ENCODE data around the gene FBXL7. TPM values are rescaled to one million over a fixed set of nuclear protein-coding genes. Genes with fewer than 3 reads are reported as not detected.

FBXL7 gene
- total RNA-seq, 1 donor from 2014 or later, result 12.3 TPM

GRCh38 chr5:15687401-15687800 is 187.4 kb downstream of the FBXL7 start:
- TF ChIP-seq EZH2 (IDR thresholded peaks at IDR 0.05), result no peak
- TF ChIP-seq, protein P1, sequence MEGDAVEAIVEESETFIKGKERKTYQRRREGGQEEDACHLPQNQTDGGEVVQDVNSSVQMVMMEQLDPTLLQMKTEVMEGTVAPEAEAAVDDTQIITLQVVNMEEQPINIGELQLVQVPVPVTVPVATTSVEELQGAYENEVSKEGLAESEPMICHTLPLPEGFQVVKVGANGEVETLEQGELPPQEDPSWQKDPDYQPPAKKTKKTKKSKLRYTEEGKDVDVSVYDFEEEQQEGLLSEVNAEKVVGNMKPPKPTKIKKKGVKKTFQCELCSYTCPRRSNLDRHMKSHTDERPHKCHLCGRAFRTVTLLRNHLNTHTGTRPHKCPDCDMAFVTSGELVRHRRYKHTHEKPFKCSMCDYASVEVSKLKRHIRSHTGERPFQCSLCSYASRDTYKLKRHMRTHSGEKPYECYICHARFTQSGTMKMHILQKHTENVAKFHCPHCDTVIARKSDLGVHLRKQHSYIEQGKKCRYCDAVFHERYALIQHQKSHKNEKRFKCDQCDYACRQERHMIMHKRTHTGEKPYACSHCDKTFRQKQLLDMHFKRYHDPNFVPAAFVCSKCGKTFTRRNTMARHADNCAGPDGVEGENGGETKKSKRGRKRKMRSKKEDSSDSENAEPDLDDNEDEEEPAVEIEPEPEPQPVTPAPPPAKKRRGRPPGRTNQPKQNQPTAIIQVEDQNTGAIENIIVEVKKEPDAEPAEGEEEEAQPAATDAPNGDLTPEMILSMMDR (IDR thresholded peaks at IDR 0.05), result no peak
- TF ChIP-seq EZH2phosphoT487 (IDR thresholded peaks at IDR 0.05), result no peak
- peaks cover 10% of the 10 kb centered on the region for H3K4me1 Mint-ChIP-seq
- no peak overlapping the region for H3K4me3 ChIP-seq
- H2AFZ ChIP-seq (replicated peaks), result no peak overlapping the region
- no peaks in the 10 kb centered on the region for H3K36me3 ChIP-seq
- H4K20me1 ChIP-seq (ENCODE audit: low read depth), result no peaks in the 10 kb centered on the region
- H3K27ac ChIP-seq, result no peak overlapping the region
- no peak overlapping the region for H3K9ac ChIP-seq
- no peaks in the 10 kb centered on the region for H3K27me3 Mint-ChIP-seq (ENCODE audit: insufficient read depth, low read depth)
- no peaks in the 10 kb centered on the region for H3K36me3 Mint-ChIP-seq
- H3K4me3 Mint-ChIP-seq, result no peak overlapping the region
- DNase-seq (ENCODE audit: low spot score), result no peak
- no peaks in the 10 kb centered on the region for H3F3A ChIP-seq (ENCODE audit: low read depth)
- no peak overlapping the region for H3K4me2 ChIP-seq
- H3K9me3 Mint-ChIP-seq, result peaks cover 7% of the 10 kb centered on the region
- H3K79me2 ChIP-seq (ENCODE audit: low read depth), result peaks cover 24% of the 10 kb centered on the region
- no peaks in the 10 kb centered on the region for H3K9me3 ChIP-seq (ENCODE audit: low read depth)
- H3K27ac Mint-ChIP-seq, result no peak overlapping the region
- peaks cover 9% of the 10 kb centered on the region for H3K4me1 ChIP-seq
- no peaks in the 10 kb centered on the region for H3K27me3 ChIP-seq

DNA sequence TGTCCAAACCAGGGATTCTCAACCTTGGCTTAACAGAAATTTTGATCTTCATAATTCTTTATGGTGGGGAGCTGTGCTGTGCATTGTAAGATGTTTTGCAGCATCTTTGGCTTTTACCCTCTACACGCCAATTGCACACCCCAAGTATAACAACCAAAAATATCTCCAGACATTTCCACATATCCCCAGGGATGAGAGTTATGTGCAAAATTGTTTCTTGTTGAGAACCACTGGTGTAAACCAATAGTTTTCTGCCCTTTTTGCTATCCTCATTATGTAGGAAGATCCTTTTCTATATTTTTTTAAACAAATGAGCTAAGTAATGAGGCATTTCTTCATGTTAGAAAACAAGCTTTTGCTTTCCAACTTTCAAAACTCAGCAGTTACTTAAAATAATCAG is 189.9 kb downstream of the FBXL7 start:
- Mint-ChIP-seq H3K4me3 (no peak overlapping the region), H3K4me1 (peaks cover 24% of the 10 kb centered on the region), H3K27ac (no peak overlapping the region), H3K27me3 (ENCODE audit: insufficient read depth, low read depth) (no peaks in the 10 kb centered on the region), H3K9me3 (peaks cover 7% of the 10 kb centered on the region), H3K36me3 (no peaks in the 10 kb centered on the region)
- Histone ChIP-seq H3K9me3 (ENCODE audit: low read depth) (no peaks in the 10 kb centered on the region), H3K79me2 (ENCODE audit: low read depth) (peaks cover 18% of the 10 kb centered on the region), H2AFZ (replicated peaks) (no peak overlapping the region), H3K9ac (no peak overlapping the region), H4K20me1 (ENCODE audit: low read depth) (peaks cover 5% of the 10 kb centered on the region), H3K4me2 (no peak overlapping the region), H3K36me3 (no peaks in the 10 kb centered on the region), H3K4me3 (no peak overlapping the region), H3K4me1 (peaks cover 9% of the 10 kb centered on the region), H3F3A (ENCODE audit: low read depth) (no peaks in the 10 kb centered on the region), H3K27ac (no peak overlapping the region), H3K27me3 (no peaks in the 10 kb centered on the region)
- TF ChIP-seq EZH2phosphoT487 (IDR thresholded peaks at IDR 0.05), result no peak
- TF ChIP-seq, protein P1 (IDR thresholded peaks at IDR 0.05), result no peak
- no peak for TF ChIP-seq EZH2 (IDR thresholded peaks at IDR 0.05)
- no peak for DNase-seq (ENCODE audit: low spot score)

- no peak overlapping the region for H3K27ac ChIP-seq
- DNase-seq (ENCODE audit: low spot score), result no peak
- Mint-ChIP-seq H3K4me1 (peaks cover 32% of the 10 kb centered on the region), H3K9me3 (peaks cover 7% of the 10 kb centered on the region), H3K36me3 (no peaks in the 10 kb centered on the region), H3K4me3 (no peak overlapping the region), H3K27ac (no peak overlapping the region), H3K27me3 (ENCODE audit: insufficient read depth, low read depth) (no peaks in the 10 kb centered on the region)
- no peak overlapping the region for H3K9ac ChIP-seq
- no peaks in the 10 kb centered on the region for H3K36me3 ChIP-seq
- peaks cover 9% of the 10 kb centered on the region for H3K4me1 ChIP-seq
- TF ChIP-seq EZH2 (IDR thresholded peaks at IDR 0.05), result no peak
- TF ChIP-seq, protein P1 (IDR thresholded peaks at IDR 0.05), result no peak
- TF ChIP-seq EZH2phosphoT487 (IDR thresholded peaks at IDR 0.05), result no peak
- no peak overlapping the region for H2AFZ ChIP-seq (replicated peaks)
- no peak overlapping the region for H3K4me3 ChIP-seq
- peaks cover 15% of the 10 kb centered on the region for H3K79me2 ChIP-seq (ENCODE audit: low read depth)
- H3F3A ChIP-seq (ENCODE audit: low read depth), result no peaks in the 10 kb centered on the region
- H3K27me3 ChIP-seq, result no peaks in the 10 kb centered on the region
- H3K9me3 ChIP-seq (ENCODE audit: low read depth), result no peaks in the 10 kb centered on the region
- no peak overlapping the region for H3K4me2 ChIP-seq
- H4K20me1 ChIP-seq (ENCODE audit: low read depth), result peaks cover 10% of the 10 kb centered on the region
Measured at GRCh38 chr5:15690611-15691010, 190.6 kb downstream of the FBXL7 start.
